GM21447 (cell line): Measurements from ENCODE around the gene SMARCE1.
A peak's percentile ranks its signal among the peaks of the same experiment; 100 is the strongest.

Experiments used
- ATAC-seq: cut with Tn5 transposase; IDR thresholded peaks from one replicate; pipeline ENCODE4 v1.9.1; 2021; ENCODE audit not compliant: unreplicated experiment

The SMARCE1 gene

GRCh38 chr17:40646791-40647623 is 611 bp downstream of the SMARCE1 start:
- ATAC-seq: peak; percentile 41

GRCh38 chr17:40645943-40646342 is 1.7 kb downstream of the SMARCE1 start:
- no peak for ATAC-seq

- no peak for ATAC-seq
Observed at GRCh38 chr17:40645291-40645690, 2.3 kb downstream of the SMARCE1 start.

DNA sequence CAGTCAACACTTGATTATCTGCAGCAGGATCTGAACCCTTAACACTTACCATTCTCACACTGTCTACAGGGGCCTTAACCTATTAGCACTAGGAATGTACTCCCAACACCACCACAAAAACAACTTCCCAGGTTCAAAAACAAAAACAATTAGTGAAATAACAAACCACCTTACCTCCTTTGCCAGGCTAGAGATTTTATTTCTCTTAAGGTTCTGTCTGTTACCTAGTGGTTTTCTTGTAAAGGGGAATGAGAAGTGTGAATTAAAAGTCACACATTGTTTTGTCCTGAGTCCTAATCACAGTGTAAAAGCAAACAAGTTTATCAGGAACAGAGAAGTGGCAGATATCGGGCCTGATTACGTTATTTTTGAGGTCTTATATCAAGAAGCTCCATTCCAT is 9.7 kb downstream of the SMARCE1 start:
- ATAC-seq: no peak

- no peak for ATAC-seq
Observed at GRCh38 chr17:40633871-40634270, 13.7 kb downstream of the SMARCE1 start.

DNA sequence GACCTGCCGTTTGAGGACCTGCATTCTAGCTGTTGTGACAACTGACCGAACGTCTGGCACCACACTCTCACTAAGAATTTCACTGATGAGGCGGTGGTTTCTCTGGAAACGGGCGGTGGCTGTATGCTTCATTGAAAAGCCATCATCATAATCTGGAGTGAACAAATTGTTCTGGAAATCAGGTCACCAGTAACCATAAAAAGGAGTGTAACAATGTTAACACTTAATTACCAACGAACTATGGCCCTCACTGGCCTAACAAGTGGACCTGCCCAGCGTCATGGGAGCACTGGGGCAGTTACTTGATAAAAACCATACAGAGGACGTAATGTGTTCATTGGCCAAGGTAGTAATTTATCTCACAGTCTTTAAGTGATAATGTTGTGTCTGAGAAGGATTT is 15.4 kb downstream of the SMARCE1 start:
- no peak for ATAC-seq

DNA sequence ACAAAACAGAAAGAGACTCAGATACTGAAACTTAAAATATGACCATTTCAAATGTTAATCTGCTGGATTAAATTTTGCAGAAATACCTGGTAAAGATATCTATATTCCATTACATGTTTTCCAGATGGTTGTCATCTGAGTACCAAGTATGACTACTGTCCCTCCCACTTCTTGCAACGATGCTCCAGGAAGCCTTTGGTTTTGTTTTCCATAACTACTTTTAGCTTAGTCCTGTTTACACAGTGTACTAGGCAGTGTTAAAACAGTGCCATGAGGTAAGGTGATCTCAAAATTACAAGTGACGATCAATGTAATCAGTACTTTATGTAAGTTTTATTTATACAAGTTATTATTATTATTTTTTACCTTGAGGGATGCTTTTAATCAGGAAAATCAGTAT is 17.8 kb downstream of the SMARCE1 start:
- no peak for ATAC-seq

- ATAC-seq: no peak
Observed at GRCh38 chr17:40625311-40625710, 22.3 kb downstream of the SMARCE1 start.

DNA sequence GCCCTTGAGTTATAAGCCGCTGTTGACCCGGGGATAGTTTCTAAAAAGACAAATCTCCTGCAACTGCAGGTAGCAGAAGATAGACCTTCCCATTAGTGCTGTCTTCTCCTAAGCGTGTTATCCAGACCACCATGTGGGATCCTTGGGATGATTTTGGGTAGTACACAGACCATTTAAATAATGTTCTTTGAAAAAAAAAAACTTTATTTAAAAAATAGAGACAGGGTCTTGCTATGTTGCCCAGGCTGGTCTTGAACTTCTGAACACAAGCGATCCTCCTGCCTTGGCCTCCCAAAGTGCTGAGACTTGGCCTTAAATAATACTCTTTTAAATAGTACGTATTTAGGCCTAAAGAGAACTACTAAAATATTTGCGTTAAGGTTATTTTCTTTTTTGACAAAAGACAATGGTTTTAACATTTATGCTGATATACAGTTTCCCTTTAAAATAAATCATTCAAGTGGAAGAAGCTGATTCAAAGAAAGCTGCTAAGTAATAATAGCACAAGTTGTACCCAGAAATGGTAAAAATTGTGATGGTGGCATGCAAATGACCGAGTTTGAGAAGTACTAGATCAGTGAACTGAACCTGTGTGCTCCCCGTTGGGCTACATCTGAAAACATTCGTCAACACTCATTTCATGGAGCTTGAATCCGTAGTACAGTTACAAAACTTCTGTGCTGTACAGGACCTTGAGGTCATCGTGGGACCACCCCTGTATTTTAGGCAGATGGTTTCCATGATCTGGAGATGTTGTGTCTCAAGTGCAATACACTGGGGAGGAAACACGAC is 24.0 kb downstream of the SMARCE1 start:
- ATAC-seq: no peak

DNA sequence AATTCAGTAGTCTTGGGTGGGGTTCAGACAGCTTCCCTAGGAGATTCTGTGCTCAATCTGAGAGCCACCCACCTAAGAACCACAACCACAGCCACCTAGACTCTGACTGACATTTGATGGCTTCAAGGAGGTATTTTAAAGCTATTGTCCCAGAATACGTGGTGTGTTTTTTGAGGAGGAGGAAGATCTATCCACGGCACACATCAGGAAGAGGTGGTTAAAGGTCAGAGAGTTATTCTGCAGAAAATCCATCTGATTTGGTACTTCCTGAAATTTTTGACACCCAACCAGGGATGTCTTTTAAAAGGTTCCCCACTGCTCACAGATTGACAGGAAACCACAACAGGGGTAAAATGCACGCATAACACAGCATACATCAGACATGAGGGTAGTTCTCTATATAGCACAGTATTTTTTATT is 25.1 kb downstream of the SMARCE1 start:
- no peak for ATAC-seq

DNA sequence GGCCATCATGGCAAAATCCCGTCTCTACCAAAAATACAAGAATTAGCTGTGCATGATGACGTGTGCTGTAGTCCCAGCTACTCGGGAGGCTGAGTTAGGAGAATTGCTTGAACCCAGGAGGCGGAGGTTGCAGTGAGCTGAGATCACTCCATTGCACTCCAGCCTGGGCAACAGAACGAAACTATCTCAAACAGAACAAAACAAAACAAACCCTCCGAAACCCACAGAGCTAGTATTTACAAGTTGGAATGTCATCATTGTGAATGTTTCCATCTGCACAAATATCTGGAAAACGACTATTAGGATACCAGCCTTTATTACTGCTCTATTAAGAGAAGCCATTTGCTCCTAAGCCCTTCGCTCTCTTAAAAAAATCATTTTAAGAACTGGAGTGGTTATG is 26.0 kb downstream of the SMARCE1 start:
- ATAC-seq: no peak

- ATAC-seq: no peak
Observed at GRCh38 chr17:40621019-40621418, 26.6 kb downstream of the SMARCE1 start.

GRCh38 chr17:40618754-40619625 is 28.6 kb downstream of the SMARCE1 start:
- no peak for ATAC-seq

DNA sequence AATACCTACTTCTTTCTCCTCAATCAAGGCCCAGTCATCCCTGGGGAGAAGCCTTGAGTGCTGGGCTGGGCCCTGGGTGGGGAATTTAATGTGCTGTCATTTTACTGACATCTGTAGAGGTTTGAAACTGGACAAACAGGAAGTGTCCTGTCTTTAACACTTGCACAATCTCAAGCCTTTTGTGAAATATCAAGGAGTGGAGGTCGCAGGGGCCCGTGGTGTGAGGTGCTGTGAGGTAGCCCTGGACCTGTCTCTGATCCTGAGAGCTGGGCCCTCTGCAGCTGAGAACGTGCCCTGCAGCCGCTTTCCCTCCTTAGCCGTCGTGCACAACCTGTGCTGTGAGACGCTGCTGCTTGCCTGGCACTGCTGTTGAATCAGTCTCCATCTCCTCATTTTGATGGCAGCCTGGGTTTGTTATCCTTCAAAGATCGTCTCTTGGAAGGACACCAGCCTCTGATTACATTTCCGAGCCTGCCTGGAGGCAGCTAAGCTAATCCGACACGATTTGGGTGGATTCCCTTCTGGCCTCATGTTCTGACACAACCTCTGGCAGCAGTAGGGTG is 29.9 kb downstream of the SMARCE1 start:
- no peak for ATAC-seq

- ATAC-seq: no peak
Observed at GRCh38 chr17:40616592-40616991, 31.0 kb downstream of the SMARCE1 start.

DNA sequence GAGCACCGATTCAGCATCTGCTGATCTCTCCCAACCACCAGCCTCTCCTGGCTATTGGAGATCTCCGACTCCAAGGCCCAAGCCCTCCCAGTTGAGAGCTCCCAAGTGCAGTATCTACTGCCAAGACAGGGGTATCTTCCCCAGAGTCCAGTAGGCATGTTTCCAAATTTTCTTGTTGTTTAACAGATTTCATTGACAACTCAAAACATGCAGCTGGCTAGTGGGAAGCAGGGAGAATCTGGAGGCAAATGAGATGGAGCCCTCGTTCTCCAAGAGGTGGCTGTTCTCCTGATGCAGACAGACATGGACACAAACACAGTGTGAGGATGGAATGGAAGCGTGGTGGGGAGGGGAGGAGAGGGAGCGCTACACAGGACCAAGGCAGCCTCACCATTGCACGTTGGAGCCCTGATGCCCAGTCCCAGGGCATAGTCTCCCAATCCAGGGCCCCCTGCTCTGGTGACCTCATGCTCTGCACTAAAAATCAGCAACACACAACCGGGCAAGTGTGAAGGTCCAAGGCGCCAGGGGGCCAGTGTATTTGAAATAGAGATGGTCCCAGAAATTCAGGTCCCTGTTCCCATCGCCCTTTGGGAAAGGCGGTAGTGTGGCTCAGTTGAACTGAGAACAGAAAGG is 31.7 kb downstream of the SMARCE1 start:
- ATAC-seq: no peak

DNA sequence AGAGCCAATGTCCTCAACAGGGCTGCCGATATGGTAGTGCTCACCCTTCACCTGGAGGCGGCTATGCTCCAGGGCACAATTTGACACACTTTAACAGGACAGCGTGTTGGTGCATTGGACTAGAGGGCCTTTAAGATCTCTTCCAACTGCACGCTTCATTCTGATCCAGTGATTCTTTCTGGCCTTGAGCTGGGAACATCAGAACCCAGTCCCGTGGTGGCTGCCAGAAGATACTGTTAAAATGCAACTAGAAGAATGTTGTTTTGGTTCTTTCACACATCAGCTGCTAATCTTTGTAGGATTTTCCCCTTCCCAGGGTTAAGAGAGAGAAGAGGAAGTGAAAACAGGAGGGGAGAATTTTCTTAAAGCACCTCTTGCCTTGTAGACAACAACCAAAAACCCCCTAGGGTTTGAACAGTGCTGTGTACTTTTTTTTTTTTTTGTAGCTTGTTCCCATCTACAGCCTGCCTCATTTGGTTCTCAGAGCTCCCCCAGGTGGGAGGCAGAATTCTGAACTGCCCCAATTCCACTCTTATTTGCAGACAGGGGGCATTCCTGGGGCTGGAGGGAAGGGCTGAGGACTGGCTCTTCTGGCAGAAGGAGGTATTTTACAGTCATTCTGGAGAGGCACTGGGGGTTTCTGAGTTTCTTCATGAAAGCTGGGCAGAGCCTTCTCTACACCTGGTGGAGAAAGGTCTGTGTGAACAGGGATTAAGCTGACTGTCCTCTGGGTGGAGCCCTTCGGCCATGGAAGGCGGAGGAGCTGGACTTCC is 32.4 kb downstream of the SMARCE1 start:
- peak; percentile 68 for ATAC-seq

DNA sequence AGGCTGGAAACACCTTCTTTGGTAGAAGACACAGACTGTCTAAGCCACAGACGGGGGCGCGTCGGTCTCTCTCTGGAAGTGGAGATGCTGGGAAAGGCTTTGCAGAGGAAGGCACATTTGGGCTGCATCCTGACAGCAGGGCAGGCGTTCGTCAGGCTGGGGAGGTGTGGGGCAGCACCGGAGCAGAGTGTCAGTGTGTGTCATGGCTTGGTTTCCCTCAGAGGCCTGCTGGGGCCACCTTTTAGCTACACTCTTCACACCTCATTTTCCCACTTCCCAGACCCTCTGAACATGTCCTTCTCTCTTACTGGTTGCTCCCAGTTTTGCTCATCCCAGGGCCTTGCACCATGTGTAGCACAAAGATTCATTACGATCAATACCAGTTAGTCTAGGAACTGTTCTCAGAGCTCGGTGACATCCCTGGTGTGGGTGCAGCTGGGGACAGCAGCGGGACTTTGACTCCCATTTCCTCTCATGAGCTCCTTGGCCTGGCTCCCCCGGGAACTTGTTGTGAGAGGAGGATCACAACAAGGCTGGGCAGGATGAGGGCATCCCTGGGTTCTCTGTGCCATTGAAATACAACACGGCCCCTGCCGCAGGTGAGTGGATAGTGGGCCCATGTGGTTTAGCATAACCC is 33.1 kb downstream of the SMARCE1 start:
- no peak for ATAC-seq

- no peak for ATAC-seq
Observed at GRCh38 chr17:40613467-40614154, 34.0 kb downstream of the SMARCE1 start.
